ENCODE measurements around the gene MMS19. TPM values are rescaled to one million over a fixed set of nuclear protein-coding genes. Genes with fewer than 3 reads are reported as not detected.

Gene MMS19
- polyA plus RNA-seq, 3 donors = 23.2 to 74.5 (median 29.2) TPM

DNA sequence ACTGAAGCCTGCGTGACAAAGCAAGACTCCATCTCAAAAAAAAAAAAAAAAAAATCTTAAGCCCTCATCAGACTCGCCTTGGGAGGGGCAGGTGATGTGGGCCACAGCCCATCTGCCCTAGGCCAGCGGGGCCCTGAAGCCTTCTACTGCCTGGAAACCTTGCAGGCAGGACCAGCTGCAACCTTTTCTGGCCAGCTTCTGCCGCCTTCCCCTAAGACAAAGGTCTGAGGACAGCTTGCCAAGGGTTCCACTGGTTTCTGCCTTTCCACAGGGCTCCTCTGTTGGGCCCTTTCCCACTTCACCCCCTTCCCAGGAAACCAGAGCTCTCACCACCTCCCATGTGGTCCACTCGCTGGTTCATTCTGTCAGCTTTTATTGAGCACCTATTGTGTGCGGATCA lies 35.7 kb upstream of the MMS19 start:
- Mint-ChIP-seq H3K27me3 (ENCODE audit: low read depth in 3 of 3) (no peaks in the 10 kb centered on the region), H3K9me3 (peaks cover 0 to 4% (median 0%) of the 10 kb centered on the region in 7 donors), H3K27ac (peak overlapping the region in 1 of 7 donors; percentile 19), H3K4me1 (peaks cover 1% of the 10 kb centered on the region), H3K4me3 (no peak overlapping the region), H3K36me3 (peaks cover 5 to 11% of the 10 kb centered on the region in 2 donors)
- Histone ChIP-seq H3K9me3 (replicated peaks in 1 of 2; ENCODE audit: control insufficient read depth in 1 of 2, insufficient read depth in 1 of 2, low read length in 2 of 2) (no peaks in the 10 kb centered on the region), H3K4me3 (replicated peaks in 1 of 3; ENCODE audit: low read depth in 2 of 3, low read length in 3 of 3) (no peak overlapping the region), H3K4me1 (ENCODE audit: control insufficient read depth in 1 of 2, insufficient read depth in 2 of 2, low read length in 2 of 2) (no peaks in the 10 kb centered on the region), H3K27ac (ENCODE audit: low read depth in 1 of 2, low read length in 2 of 2) (no peak overlapping the region), H3K27me3 (ENCODE audit: control insufficient read depth in 2 of 2, insufficient read depth in 2 of 2, low read length in 2 of 2) (no peaks in the 10 kb centered on the region), H2AFZ (ENCODE audit: insufficient read depth, low read depth, low read length, poor library complexity, severe bottlenecking) (no peak overlapping the region), H4K20me1 (ENCODE audit: insufficient read depth, low read length) (peaks cover 33% of the 10 kb centered on the region), H3K4me2 (replicated peaks; ENCODE audit: extremely low read depth, low read length, poor library complexity, severe bottlenecking) (no peak overlapping the region), H3K79me2 (ENCODE audit: insufficient read depth, low read length) (no peaks in the 10 kb centered on the region), H3K9ac (ENCODE audit: insufficient read depth, low read length, poor library complexity, severe bottlenecking) (no peak overlapping the region), H3K36me3 (replicated peaks in 1 of 2; ENCODE audit: control insufficient read depth in 1 of 2, insufficient read depth in 2 of 2, low read length in 2 of 2) (peaks cover 0 to 4% of the 10 kb centered on the region in 2 donors)
- intact Hi-C loops (cut with micrococcal nuclease) = no loop called here
- TF ChIP-seq, protein P1, sequence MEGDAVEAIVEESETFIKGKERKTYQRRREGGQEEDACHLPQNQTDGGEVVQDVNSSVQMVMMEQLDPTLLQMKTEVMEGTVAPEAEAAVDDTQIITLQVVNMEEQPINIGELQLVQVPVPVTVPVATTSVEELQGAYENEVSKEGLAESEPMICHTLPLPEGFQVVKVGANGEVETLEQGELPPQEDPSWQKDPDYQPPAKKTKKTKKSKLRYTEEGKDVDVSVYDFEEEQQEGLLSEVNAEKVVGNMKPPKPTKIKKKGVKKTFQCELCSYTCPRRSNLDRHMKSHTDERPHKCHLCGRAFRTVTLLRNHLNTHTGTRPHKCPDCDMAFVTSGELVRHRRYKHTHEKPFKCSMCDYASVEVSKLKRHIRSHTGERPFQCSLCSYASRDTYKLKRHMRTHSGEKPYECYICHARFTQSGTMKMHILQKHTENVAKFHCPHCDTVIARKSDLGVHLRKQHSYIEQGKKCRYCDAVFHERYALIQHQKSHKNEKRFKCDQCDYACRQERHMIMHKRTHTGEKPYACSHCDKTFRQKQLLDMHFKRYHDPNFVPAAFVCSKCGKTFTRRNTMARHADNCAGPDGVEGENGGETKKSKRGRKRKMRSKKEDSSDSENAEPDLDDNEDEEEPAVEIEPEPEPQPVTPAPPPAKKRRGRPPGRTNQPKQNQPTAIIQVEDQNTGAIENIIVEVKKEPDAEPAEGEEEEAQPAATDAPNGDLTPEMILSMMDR (IDR thresholded peaks at IDR 0.05) = no peak
- no peak for DNase-seq
- WGBS (ENCODE audit: insufficient coverage) = 100% methylated on average over 3 of the region's 6 CpGs

DNA sequence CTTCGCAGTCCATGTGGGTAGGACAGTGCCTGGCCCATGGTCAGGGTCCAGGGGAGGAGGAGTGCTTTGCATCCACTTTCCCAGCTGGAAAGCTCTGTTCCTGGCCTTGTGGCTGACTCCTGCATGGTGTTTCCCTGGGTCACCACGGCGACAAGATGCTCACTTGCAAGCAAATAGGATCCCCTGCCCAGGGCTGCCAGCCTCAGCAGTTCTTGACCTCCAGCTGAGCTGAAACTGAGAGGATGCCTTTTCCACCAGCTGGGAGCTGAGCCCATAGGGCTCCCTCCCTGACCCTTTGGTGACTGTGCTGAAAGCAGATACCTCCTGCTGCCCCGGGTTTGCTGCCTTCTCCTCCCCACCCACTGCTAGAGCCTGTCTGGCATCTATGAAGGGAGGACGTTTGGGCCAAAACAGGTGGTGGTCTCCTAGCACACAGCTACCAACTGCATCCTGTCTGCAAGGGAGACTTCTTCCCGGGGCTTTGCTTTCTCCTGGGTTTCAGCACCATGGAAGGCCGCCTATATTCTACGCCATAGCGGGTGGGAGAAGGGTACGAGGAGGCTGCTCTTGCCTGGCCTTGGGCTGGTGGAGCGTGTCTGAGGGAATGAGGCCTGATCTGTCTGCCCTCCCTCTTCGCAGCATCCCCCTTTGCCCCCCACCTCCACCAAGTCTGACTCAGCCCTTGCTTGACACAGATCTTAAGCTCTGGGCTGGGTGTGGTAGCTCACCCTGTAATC lies 34.9 kb upstream of the MMS19 start:
- no peaks in the 10 kb centered on the region for H3K4me1 ChIP-seq (ENCODE audit: control insufficient read depth in 1 of 2, insufficient read depth in 2 of 2, low read length in 2 of 2)
- Mint-ChIP-seq H3K4me1 (peaks cover 1% of the 10 kb centered on the region), H3K4me3 (no peak overlapping the region), H3K27ac (no peak overlapping the region), H3K27me3 (ENCODE audit: low read depth in 3 of 3) (no peaks in the 10 kb centered on the region), H3K36me3 (peaks cover 5 to 7% of the 10 kb centered on the region in 2 donors), H3K9me3 (peaks cover 0 to 5% (median 0%) of the 10 kb centered on the region in 7 donors)
- no peak for DNase-seq
- H3K27me3 ChIP-seq (ENCODE audit: control insufficient read depth in 2 of 2, insufficient read depth in 2 of 2, low read length in 2 of 2) = no peaks in the 10 kb centered on the region
- H3K79me2 ChIP-seq (ENCODE audit: insufficient read depth, low read length) = no peaks in the 10 kb centered on the region
- H3K4me3 ChIP-seq (replicated peaks in 1 of 3; ENCODE audit: low read depth in 2 of 3, low read length in 3 of 3) = no peak overlapping the region
- TF ChIP-seq, protein P1 (IDR thresholded peaks at IDR 0.05) = no peak
- WGBS (ENCODE audit: insufficient coverage) = 70% methylated on average over 4 of the region's 12 CpGs
- no peak overlapping the region for H2AFZ ChIP-seq (ENCODE audit: insufficient read depth, low read depth, low read length, poor library complexity, severe bottlenecking)
- H3K36me3 ChIP-seq (replicated peaks in 1 of 2; ENCODE audit: control insufficient read depth in 1 of 2, insufficient read depth in 2 of 2, low read length in 2 of 2) = peaks cover 0 to 4% of the 10 kb centered on the region in 2 donors
- H3K9me3 ChIP-seq (replicated peaks in 1 of 2; ENCODE audit: control insufficient read depth in 1 of 2, insufficient read depth in 1 of 2, low read length in 2 of 2) = no peaks in the 10 kb centered on the region
- H3K9ac ChIP-seq (ENCODE audit: insufficient read depth, low read length, poor library complexity, severe bottlenecking) = no peak overlapping the region
- H3K27ac ChIP-seq (ENCODE audit: low read depth in 1 of 2, low read length in 2 of 2) = no peak overlapping the region
- intact Hi-C loops (cut with micrococcal nuclease) = no loop called here
- no peak overlapping the region for H3K4me2 ChIP-seq (replicated peaks; ENCODE audit: extremely low read depth, low read length, poor library complexity, severe bottlenecking)
- H4K20me1 ChIP-seq (ENCODE audit: insufficient read depth, low read length) = peaks cover 33% of the 10 kb centered on the region

All from CD14-positive monocyte (primary cell).